Uterus (tissue), 4 donors: Measurements from ENCODE around the gene TBC1D13. TPM values are rescaled to one million over a fixed set of nuclear protein-coding genes. Genes with fewer than 3 reads are reported as not detected.

Experiments
- DNase-seq, 2 donors: peaks; one replicate each; pipeline ENCODE4 v3.0.0-alpha.2; 2019 to 2020
- H3K27ac ChIP-seq, 2 donors: fragments of 200-600 bp; sonication (generic); 1 replicate in 1 of 2; 2 replicates in 1 of 2; pipeline ENCODE4 v1.5.1; 2016 to 2018
- H3K27me3 ChIP-seq, 2 donors: fragments of 200-600 bp; sonication (generic); one replicate each; pipeline ENCODE4 v1.5.1; 2018 to 2019; ENCODE audit warnings: control low read depth in 1 of 2
- H3K36me3 ChIP-seq, 2 donors: fragments of 200-600 bp; sonication (generic); one replicate each; pipeline ENCODE4 v1.5.1; 2019; ENCODE audit warnings: control low read depth in 1 of 2
- H3K4me1 ChIP-seq, 2 donors: fragments of 200-600 bp; sonication (generic); one replicate each; pipeline ENCODE4 v1.5.1; 2018 to 2019; ENCODE audit warnings: control low read depth in 1 of 2
- H3K4me3 ChIP-seq, 2 donors: fragments of 200-600 bp; sonication (generic); 1 replicate in 1 of 2; 2 replicates in 1 of 2; pipeline ENCODE4 v1.5.1; 2018 to 2019; ENCODE audit warnings: mild to moderate bottlenecking in 1 of 2
- H3K9me3 ChIP-seq, 2 donors: fragments of 200-600 bp; sonication (generic); one replicate each; pipeline ENCODE4 v1.5.1; 2019; ENCODE audit warnings: control low read depth in 1 of 2
- POLR2A ChIP-seq, 2 donors: fragments of 450-650 bp; IDR thresholded peaks; one replicate each; pipeline ENCODE4 v1.6.1; 2016; ENCODE audit warnings: antibody characterized with exemption in 2 of 2, mild to moderate bottlenecking in 1 of 2, moderate library complexity in 1 of 2
- intact Hi-C: fragments of 100-400 bp; cut with DNase I; formaldehyde crosslinking; loops from one replicate; pipeline ENCODE4 v1.15.1; 2023; ENCODE audit warnings: low total_unique reads
- total RNA-seq, 4 donors: library from RNA; depleted of rRNA in 3 of 4; stranded (reverse); fragments of >200 nt in 3 of 4; gene quantifications; one replicate each; pipeline versions ENCODE4 v1.1.0 to v1.2.4, GENCODE V29; 2014 to 2023
- TF ChIP-seq, protein P1 (sequence below), 4 experiments: fragments of 200-600 bp in 2 of 4; fragments of 450-650 bp in 2 of 4; sonication (generic) in 2 of 4; IDR thresholded peaks; one replicate each; pipeline ENCODE4 v1.5.1; 2016 to 2019; ENCODE audit warnings: antibody characterized with exemption in 4 of 4, mild to moderate bottlenecking in 2 of 4, moderate library complexity in 1 of 4
- donor health status: DM: yes; HTN: yes; CAD: no.

The TBC1D13 gene
- total RNA-seq, 4 donors from 2014 or later = 7.1 to 26.8 (median 23.3) TPM

DNA sequence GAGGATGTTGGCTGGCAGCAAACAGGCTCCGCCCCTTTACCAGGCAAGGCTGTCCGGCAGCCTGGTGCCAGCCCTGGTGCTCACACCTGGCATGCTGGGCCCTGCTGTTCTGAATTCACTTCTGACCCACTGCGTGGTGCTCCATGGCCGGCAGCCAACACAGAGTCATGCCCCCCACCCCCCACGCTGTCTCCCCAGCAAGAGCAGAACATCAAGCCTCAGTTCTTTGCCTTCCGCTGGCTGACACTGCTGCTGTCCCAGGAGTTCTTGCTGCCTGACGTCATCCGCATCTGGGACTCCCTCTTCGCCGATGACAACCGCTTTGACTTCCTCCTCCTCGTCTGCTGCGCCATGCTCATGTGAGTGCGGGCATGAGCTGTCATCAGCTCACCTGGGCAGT is 18.6 kb downstream of the TBC1D13 start:
- Histone ChIP-seq H3K4me1 (no peaks in the 10 kb centered on the region), H3K27me3 (no peaks in the 10 kb centered on the region), H3K36me3 (no peaks in the 10 kb centered on the region), H3K9me3 (no peaks in the 10 kb centered on the region), H3K27ac (no peak overlapping the region), H3K4me3 (no peak overlapping the region)
- no peak for TF ChIP-seq POLR2A (IDR thresholded peaks at IDR 0.05)
- TF ChIP-seq, protein P1, sequence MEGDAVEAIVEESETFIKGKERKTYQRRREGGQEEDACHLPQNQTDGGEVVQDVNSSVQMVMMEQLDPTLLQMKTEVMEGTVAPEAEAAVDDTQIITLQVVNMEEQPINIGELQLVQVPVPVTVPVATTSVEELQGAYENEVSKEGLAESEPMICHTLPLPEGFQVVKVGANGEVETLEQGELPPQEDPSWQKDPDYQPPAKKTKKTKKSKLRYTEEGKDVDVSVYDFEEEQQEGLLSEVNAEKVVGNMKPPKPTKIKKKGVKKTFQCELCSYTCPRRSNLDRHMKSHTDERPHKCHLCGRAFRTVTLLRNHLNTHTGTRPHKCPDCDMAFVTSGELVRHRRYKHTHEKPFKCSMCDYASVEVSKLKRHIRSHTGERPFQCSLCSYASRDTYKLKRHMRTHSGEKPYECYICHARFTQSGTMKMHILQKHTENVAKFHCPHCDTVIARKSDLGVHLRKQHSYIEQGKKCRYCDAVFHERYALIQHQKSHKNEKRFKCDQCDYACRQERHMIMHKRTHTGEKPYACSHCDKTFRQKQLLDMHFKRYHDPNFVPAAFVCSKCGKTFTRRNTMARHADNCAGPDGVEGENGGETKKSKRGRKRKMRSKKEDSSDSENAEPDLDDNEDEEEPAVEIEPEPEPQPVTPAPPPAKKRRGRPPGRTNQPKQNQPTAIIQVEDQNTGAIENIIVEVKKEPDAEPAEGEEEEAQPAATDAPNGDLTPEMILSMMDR (IDR thresholded peaks at IDR 0.05) = no peak
- intact Hi-C loops = no loop called here
- DNase-seq = no peak

DNA sequence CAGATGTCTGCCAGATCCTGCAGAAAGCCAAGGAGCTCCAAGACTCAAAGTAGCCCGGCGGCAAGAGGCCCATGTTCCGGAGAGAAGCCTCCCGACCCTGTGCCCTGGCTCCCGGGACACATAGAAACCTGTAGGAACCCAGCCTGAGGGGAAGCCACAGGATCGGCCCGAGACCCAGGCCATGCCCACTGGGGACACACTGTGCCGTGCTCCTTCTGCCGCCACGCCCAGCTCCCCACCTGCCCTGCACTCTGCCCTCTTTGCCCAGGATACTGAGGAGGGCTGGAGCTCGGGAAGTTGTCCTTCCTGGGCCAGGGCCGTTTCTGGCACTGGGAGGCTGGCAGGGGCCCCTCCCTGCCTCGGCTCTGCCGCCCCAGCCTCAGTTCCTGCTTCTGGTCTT is 20.8 kb downstream of the TBC1D13 start:
- no peak overlapping the region for H3K27ac ChIP-seq
- no peaks in the 10 kb centered on the region for H3K27me3 ChIP-seq
- intact Hi-C loops = no loop called here
- H3K36me3 ChIP-seq = no peaks in the 10 kb centered on the region
- no peak overlapping the region for H3K4me3 ChIP-seq
- TF ChIP-seq, protein P1 (IDR thresholded peaks at IDR 0.05) = no peak
- TF ChIP-seq POLR2A (IDR thresholded peaks at IDR 0.05) = no peak
- no peaks in the 10 kb centered on the region for H3K4me1 ChIP-seq
- H3K9me3 ChIP-seq = no peaks in the 10 kb centered on the region
- no peak for DNase-seq

DNA sequence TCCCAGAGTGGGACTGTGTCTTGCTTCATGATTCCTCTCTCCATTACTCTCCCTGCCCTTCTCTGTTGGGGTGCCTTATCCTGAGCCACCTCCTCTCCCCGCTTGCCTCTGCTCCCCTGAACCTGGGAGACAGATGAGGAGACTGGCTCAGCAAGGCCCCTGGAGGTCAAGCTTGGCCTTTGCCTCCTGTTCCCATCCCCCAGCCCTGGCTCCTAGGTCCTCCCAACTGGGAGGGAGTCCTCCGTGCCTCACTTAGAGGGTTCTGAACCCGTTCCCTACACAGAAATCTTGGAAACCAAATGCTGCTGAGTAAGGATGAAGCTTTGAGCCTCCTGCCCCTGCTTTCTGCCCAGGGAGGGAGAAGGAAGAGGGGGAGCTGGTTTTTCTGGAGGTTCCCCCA is 21.5 kb downstream of the TBC1D13 start:
- Histone ChIP-seq H3K36me3 (no peaks in the 10 kb centered on the region), H3K4me1 (no peaks in the 10 kb centered on the region), H3K4me3 (no peak overlapping the region), H3K27ac (no peak overlapping the region), H3K9me3 (no peaks in the 10 kb centered on the region), H3K27me3 (no peaks in the 10 kb centered on the region)
- no peak for DNase-seq
- intact Hi-C loops = no loop called here
- TF ChIP-seq POLR2A (IDR thresholded peaks at IDR 0.05) = no peak
- TF ChIP-seq, protein P1 (IDR thresholded peaks at IDR 0.05) = no peak

DNA sequence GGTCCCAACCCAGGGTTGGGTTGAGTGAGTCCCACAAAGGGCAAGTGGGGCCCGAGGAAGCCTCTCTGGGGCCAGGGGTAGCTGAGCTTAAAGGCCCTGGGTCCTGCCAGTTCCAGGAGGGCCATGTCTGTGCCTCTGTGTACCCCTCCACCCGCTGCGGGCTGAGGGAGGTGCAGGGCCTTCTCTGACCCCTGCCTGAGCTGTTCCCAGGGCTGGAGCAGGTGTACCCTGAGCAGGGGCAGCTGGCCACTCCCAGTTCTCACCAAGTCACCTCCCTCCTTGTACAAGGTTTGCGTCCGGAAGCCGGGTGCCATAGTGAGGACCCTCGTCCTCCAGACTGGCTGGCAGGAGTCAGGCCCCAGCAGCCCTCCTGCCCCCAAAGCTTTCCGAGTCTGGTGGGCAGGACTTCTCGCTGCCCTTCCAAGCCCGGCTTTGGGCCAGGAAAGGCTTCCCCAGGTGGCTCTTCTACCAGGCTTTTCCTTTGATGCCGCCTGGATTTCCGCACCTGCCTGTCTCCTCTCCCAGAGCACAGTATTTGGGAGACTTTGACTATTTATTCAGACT is 22.1 kb downstream of the TBC1D13 start:
- H3K36me3 ChIP-seq = no peaks in the 10 kb centered on the region
- DNase-seq = no peak
- intact Hi-C loops = no loop called here

DNA sequence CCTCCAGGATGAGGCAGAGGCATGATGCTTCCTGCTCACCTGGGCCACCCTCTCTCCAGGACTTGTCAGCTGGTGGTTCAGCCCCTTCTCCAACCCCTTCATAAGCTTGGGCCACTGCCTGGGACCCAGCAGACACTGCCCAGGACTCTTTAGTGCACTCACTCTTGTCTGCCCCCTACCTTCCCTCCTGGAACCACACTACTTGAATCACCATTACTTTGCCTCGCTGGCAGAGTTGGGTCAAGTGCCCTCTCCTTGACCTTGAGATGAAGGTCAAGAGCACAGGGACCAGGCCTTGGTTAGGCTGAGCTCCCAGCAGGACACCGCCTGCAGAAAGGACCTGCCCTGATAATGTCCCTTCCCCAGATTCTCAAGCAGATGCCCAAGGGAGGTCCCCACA is 22.8 kb downstream of the TBC1D13 start:
- TF ChIP-seq, protein P1 (IDR thresholded peaks at IDR 0.05) = no peak
- TF ChIP-seq POLR2A (IDR thresholded peaks at IDR 0.05) = no peak
- H3K9me3 ChIP-seq = no peaks in the 10 kb centered on the region

More for the DNA sequence above, 22.1 kb downstream of the TBC1D13 start:
- Histone ChIP-seq H3K9me3 (no peaks in the 10 kb centered on the region), H3K27me3 (no peaks in the 10 kb centered on the region), H3K27ac (no peak overlapping the region), H3K4me1 (no peaks in the 10 kb centered on the region), H3K4me3 (no peak overlapping the region)
- TF ChIP-seq, protein P1 (IDR thresholded peaks at IDR 0.05) = no peak
- no peak for TF ChIP-seq POLR2A (IDR thresholded peaks at IDR 0.05)

More for the DNA sequence above, 22.8 kb downstream of the TBC1D13 start:
- H3K27me3 ChIP-seq = no peaks in the 10 kb centered on the region
- DNase-seq = no peak
- no peaks in the 10 kb centered on the region for H3K4me1 ChIP-seq
- H3K27ac ChIP-seq = no peak overlapping the region
- no peak overlapping the region for H3K4me3 ChIP-seq
- H3K36me3 ChIP-seq = no peaks in the 10 kb centered on the region
- intact Hi-C loops = no loop called here
